ENCODE data around the gene POLR2J. TPM values are rescaled to one million over a fixed set of nuclear protein-coding genes. Genes with fewer than 3 reads are reported as not detected.

POLR2J gene
- polyA plus RNA-seq, 1 donor (not counting 4 experiments of a cell fraction or from before 2014, with no cell fraction given), result 65.0 TPM

DNA sequence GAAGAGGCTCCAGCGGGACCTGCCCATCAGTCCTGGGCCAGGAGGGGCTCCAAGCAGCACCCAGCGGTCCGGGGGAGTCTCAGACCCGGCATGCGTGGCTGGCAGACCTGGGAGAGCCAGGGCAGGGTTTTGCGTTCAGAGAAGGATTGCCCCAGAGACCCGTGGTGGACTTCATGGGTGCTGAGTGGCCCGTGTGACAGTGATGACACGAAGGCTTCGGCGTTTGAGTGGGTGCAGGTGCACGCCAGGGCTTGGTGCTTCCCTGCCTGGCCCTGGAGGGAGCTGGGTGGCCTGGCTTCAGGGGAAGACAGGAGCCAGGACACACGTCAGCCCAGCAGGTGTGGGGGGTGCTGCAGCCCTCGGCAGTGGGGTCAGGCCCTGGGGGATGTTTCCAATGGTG lies 31.4 kb downstream of the POLR2J start:
- Histone ChIP-seq H3K4me2 (ENCODE audit: control insufficient read depth, extremely low read depth, insufficient read depth, low read depth, low read length) (no peak overlapping the region), H3K27ac (ENCODE audit: control insufficient read depth, insufficient read depth, low read length) (no peak overlapping the region), H3K4me1 (ENCODE audit: control insufficient read depth, extremely low read depth, insufficient read depth, low read length) (peaks cover 10% of the 10 kb centered on the region), H3K9me3 (ENCODE audit: control insufficient read depth, low read depth, low read length) (no peaks in the 10 kb centered on the region), H3K9ac (ENCODE audit: control insufficient read depth, extremely low read depth, insufficient read depth, low read length) (no peak overlapping the region), H3K79me2 (ENCODE audit: control insufficient read depth, insufficient read depth, low read length) (no peaks in the 10 kb centered on the region), H2AFZ (ENCODE audit: control insufficient read depth, low read length) (no peak overlapping the region), H3K27me3 (ENCODE audit: control insufficient read depth, extremely low read depth, insufficient read depth, low read length) (no peaks in the 10 kb centered on the region), H3K9me1 (ENCODE audit: control insufficient read depth, extremely low read depth, insufficient read depth, low read length) (no peaks in the 10 kb centered on the region), H4K20me1 (ENCODE audit: control insufficient read depth, extremely low read depth, insufficient read depth, low read length) (no peaks in the 10 kb centered on the region), H3K36me3 (ENCODE audit: control insufficient read depth in 2 of 2, extremely low read depth in 1 of 2, insufficient read depth in 2 of 2, low read length in 2 of 2) (no peaks in the 10 kb centered on the region), H3K4me3 (ENCODE audit: control insufficient read depth in 2 of 3, extremely low read depth in 1 of 3, insufficient read depth in 2 of 3, low read depth in 1 of 3, low read length in 3 of 3) (no peak overlapping the region)
- DNase-seq (ENCODE audit: low read depth, low spot score) (no peak), FAIRE-seq (no peak)
- dilution Hi-C loops (cut with MboI; ENCODE audit: extremely low pct_ligation_motif_present, low sequenced_read_pairs), result no loop called here
- TF ChIP-seq, protein P1, sequence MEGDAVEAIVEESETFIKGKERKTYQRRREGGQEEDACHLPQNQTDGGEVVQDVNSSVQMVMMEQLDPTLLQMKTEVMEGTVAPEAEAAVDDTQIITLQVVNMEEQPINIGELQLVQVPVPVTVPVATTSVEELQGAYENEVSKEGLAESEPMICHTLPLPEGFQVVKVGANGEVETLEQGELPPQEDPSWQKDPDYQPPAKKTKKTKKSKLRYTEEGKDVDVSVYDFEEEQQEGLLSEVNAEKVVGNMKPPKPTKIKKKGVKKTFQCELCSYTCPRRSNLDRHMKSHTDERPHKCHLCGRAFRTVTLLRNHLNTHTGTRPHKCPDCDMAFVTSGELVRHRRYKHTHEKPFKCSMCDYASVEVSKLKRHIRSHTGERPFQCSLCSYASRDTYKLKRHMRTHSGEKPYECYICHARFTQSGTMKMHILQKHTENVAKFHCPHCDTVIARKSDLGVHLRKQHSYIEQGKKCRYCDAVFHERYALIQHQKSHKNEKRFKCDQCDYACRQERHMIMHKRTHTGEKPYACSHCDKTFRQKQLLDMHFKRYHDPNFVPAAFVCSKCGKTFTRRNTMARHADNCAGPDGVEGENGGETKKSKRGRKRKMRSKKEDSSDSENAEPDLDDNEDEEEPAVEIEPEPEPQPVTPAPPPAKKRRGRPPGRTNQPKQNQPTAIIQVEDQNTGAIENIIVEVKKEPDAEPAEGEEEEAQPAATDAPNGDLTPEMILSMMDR (optimal IDR thresholded peaks at IDR 0.05 in 1 of 3, IDR thresholded peaks at IDR 0.05 in 1 of 3, conservative IDR thresholded peaks at IDR 0.05 in 1 of 3; ENCODE audit: extremely low read depth in 1 of 3, insufficient read depth in 2 of 3, low read length in 3 of 3), result no peak
- TF ChIP-seq EZH2 (IDR thresholded peaks at IDR 0.05; ENCODE audit: low read length), result no peak

GRCh38 chr7:102446387-102447156 lies 32.1 kb downstream of the POLR2J start:
- no peak for TF ChIP-seq EZH2 (IDR thresholded peaks at IDR 0.05; ENCODE audit: low read length)
- TF ChIP-seq, protein P1 (optimal IDR thresholded peaks at IDR 0.05 in 1 of 3, IDR thresholded peaks at IDR 0.05 in 1 of 3, conservative IDR thresholded peaks at IDR 0.05 in 1 of 3; ENCODE audit: extremely low read depth in 1 of 3, insufficient read depth in 2 of 3, low read length in 3 of 3), result no peak
- dilution Hi-C loops (cut with MboI; ENCODE audit: extremely low pct_ligation_motif_present, low sequenced_read_pairs), result no loop called here
- no peak overlapping the region for H3K27ac ChIP-seq (ENCODE audit: control insufficient read depth, insufficient read depth, low read length)
- no peaks in the 10 kb centered on the region for H3K9me1 ChIP-seq (ENCODE audit: control insufficient read depth, extremely low read depth, insufficient read depth, low read length)
- no peaks in the 10 kb centered on the region for H4K20me1 ChIP-seq (ENCODE audit: control insufficient read depth, extremely low read depth, insufficient read depth, low read length)
- H3K9ac ChIP-seq (ENCODE audit: control insufficient read depth, extremely low read depth, insufficient read depth, low read length), result no peak overlapping the region
- no peaks in the 10 kb centered on the region for H3K9me3 ChIP-seq (ENCODE audit: control insufficient read depth, low read depth, low read length)
- no peaks in the 10 kb centered on the region for H3K27me3 ChIP-seq (ENCODE audit: control insufficient read depth, extremely low read depth, insufficient read depth, low read length)
- no peaks in the 10 kb centered on the region for H3K79me2 ChIP-seq (ENCODE audit: control insufficient read depth, insufficient read depth, low read length)
- DNase-seq (ENCODE audit: low read depth, low spot score) (no peak), FAIRE-seq (no peak)
- no peak overlapping the region for H2AFZ ChIP-seq (ENCODE audit: control insufficient read depth, low read length)
- H3K4me3 ChIP-seq (ENCODE audit: control insufficient read depth in 2 of 3, extremely low read depth in 1 of 3, insufficient read depth in 2 of 3, low read depth in 1 of 3, low read length in 3 of 3), result no peak overlapping the region
- H3K4me2 ChIP-seq (ENCODE audit: control insufficient read depth, extremely low read depth, insufficient read depth, low read depth, low read length), result no peak overlapping the region
- peaks cover 6% of the 10 kb centered on the region for H3K4me1 ChIP-seq (ENCODE audit: control insufficient read depth, extremely low read depth, insufficient read depth, low read length)
- H3K36me3 ChIP-seq (ENCODE audit: control insufficient read depth in 2 of 2, extremely low read depth in 1 of 2, insufficient read depth in 2 of 2, low read length in 2 of 2), result no peaks in the 10 kb centered on the region
